Measurements from ENCODE around the gene ABCA13.
A peak's percentile ranks its signal among the peaks of the same experiment; 100 is the strongest.

ABCA13 gene

DNA sequence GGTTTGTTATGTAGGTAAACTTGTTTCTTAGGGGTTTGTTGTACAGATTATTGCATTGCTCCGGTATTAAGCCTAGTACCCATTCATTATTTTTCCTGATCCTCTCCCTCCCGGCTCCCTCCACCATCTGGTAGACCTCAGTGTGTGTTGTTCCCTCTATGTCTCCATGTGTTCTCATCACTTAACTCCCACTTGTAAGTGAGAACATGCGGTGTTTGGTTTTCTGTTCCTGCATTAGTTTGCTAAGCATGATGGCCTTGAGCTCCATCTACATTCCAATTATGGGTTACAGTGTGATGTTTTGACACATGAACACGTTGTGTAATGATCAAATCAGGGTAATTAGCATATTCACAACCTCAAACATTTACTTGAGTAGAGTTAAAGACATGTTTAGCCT is 237.5 kb downstream of the ABCA13 start:
- no peaks in the 10 kb centered on the region for H3K36me3 Mint-ChIP-seq (ENCODE audit: low read depth)

DNA sequence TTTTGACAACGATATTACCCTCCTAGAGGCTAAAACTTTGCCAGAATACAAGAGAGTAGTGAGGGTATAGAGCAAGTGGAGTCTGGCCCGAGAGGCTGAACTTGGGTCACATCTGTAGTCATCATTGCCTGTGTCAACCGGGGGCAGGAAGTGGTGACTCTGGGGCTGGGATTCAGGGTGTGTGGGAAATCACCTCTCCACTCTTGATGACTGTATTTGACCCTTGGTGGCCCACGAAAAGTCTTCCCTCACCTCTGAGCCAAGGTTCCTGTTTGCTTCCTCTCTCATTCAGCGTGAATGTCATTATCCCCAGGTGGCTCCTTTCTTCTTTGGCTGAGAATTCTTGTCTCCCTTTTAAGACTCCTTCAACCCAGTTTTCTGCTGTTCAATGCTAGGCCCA is 240.4 kb downstream of the ABCA13 start:
- Mint-ChIP-seq H3K27me3 (ENCODE audit: low read depth) (no peaks in the 10 kb centered on the region), H3K4me3 (no peak overlapping the region), H3K36me3 (ENCODE audit: low read depth) (no peaks in the 10 kb centered on the region), H3K9me3 (no peaks in the 10 kb centered on the region), H3K27ac (no peak overlapping the region), H3K4me1 (ENCODE audit: low read depth) (peaks cover 2% of the 10 kb centered on the region)
- DNase-seq (ENCODE audit: low spot score), result peak; percentile 15

More for the DNA sequence above, 237.5 kb downstream of the ABCA13 start:
- Mint-ChIP-seq H3K4me1 (ENCODE audit: low read depth) (peaks cover 2% of the 10 kb centered on the region), H3K4me3 (no peak overlapping the region), H3K9me3 (no peaks in the 10 kb centered on the region), H3K27me3 (ENCODE audit: low read depth) (no peaks in the 10 kb centered on the region), H3K27ac (no peak overlapping the region)
- DNase-seq (ENCODE audit: low spot score), result no peak

DNA sequence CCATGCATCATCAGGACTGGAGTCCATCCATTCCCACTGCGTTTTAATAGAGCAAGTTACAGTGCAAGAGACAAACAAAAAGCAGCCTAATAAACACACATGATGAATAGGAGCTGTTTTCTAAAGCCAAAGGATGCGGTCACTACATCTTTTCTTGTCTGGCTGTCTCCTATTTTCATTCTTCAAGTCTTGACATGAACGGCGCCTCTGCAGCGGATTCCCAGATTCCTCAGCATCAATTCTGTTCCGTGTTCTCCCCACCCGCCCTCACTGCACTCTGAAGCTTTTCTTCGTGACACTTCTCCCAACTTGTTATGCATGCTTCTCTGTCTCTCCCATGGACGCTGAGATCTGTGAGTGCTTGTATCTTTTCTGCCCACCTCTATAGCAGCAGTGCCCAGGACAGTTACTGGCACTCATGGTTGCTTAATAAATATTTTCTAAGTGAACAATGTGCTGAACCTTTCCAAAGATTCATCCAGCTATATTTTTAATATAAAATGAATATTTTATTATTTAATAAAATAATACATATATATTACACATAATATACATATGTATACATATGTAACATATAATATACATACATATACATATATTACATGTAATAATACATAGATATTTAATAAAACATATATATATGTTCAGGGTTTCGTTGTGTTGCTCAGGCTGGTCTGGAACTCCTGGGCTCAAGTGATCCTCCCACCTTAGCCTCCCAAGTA is 242.9 kb downstream of the ABCA13 start:
- no peaks in the 10 kb centered on the region for H3K36me3 Mint-ChIP-seq (ENCODE audit: low read depth)
- H3K4me1 Mint-ChIP-seq (ENCODE audit: low read depth), result peaks cover 2% of the 10 kb centered on the region
- no peaks in the 10 kb centered on the region for H3K9me3 Mint-ChIP-seq

DNA sequence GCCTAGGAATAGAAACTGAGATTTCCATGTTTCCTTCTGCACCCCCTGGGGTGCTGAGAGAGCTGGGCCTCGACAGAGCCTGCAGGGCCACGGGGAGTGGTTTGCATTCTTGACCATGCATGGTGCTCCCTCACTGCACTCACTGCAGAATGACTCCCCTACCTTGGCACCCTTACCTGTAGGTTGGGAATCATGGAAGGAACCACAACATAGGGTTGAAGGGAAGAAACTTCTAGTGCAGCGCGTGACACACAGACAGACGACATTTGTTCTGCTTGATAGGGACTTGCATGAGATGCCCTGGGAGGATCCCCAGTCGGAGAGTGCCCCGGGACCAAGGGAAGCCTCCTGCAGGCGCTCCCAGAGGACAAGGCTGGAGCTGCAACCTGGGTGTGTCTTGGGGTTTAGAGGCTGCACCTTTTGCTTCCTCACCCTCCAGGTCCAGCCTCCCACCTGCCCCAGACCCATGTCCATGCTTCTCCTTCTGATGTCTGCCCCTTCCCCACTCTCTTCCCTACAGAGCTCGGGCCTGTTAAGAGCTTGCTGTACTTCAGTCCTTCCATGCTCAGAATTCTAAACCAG is 245.2 kb downstream of the ABCA13 start:
- Mint-ChIP-seq H3K9me3 (no peaks in the 10 kb centered on the region), H3K27ac (no peak overlapping the region), H3K4me3 (no peak overlapping the region), H3K27me3 (ENCODE audit: low read depth) (no peaks in the 10 kb centered on the region), H3K36me3 (ENCODE audit: low read depth) (no peaks in the 10 kb centered on the region), H3K4me1 (ENCODE audit: low read depth) (peaks cover 2% of the 10 kb centered on the region)
- DNase-seq (ENCODE audit: low spot score), result no peak

More for the DNA sequence above, 242.9 kb downstream of the ABCA13 start:
- no peak overlapping the region for H3K4me3 Mint-ChIP-seq
- no peak for DNase-seq (ENCODE audit: low spot score)
- no peak overlapping the region for H3K27ac Mint-ChIP-seq
- H3K27me3 Mint-ChIP-seq (ENCODE audit: low read depth), result no peaks in the 10 kb centered on the region

DNA sequence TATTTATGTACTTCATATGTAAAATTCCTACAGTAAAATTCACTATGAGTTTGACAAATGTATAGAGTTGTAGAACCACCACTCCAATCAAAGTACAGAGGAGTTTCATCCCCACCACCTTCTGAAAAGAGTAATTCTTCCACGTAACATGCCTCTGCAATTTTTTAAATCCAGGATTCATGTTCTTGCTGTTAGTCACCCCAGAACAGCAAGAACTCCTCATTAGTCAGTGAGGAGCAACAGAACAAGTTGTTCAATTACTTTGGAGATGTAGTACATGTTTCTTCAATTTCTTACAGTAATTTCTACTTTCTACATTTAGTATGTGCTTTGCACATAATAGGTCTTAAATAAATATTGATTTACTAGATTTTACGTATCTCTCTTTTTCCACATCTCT is 248.1 kb downstream of the ABCA13 start:
- Mint-ChIP-seq H3K4me3 (no peak overlapping the region), H3K4me1 (ENCODE audit: low read depth) (no peaks in the 10 kb centered on the region), H3K9me3 (no peaks in the 10 kb centered on the region), H3K27me3 (ENCODE audit: low read depth) (no peaks in the 10 kb centered on the region), H3K27ac (no peak overlapping the region), H3K36me3 (ENCODE audit: low read depth) (no peaks in the 10 kb centered on the region)
- no peak for DNase-seq (ENCODE audit: low spot score)

DNA sequence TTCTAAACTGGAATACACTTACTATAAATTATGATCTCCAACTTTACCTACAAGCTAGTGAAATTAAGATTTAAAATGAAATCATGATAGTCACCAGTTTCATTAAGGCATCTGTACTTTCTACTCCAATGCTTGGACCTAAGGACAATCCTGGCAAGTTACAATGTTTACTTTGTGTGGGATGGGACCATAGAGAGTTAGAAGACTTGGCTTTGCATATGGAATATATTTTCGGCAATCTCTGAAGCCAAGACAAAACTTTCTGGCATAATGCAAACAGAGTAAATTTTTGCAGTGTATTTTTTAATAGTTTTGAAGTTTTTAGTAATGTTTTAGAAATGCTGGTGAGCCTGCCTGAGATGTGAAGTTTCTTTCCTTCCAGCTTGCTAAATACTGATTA is 248.9 kb downstream of the ABCA13 start:
- Mint-ChIP-seq H3K4me1 (ENCODE audit: low read depth) (no peaks in the 10 kb centered on the region), H3K9me3 (no peaks in the 10 kb centered on the region), H3K36me3 (ENCODE audit: low read depth) (no peaks in the 10 kb centered on the region), H3K27ac (no peak overlapping the region), H3K4me3 (no peak overlapping the region), H3K27me3 (ENCODE audit: low read depth) (no peaks in the 10 kb centered on the region)
- no peak for DNase-seq (ENCODE audit: low spot score)

DNA sequence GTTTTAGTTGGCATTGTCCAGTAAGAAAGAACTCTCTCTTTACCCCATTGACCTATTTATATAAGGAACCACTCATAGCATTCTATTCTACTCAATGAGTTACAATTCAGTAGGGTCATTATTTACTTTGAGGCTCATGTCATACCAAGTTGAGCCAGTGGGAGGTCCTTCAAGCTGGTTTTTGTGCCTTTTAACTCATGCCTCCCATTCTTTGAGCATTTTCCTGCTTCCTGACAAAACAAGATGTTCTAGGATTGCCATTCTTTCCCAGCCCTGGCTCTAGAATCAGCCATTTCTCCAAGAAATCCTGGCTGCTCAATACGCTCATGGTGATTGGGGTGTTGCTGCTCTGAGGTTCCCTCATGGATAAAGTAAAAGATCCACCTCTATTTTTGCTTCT is 250.1 kb downstream of the ABCA13 start:
- Mint-ChIP-seq H3K27ac (no peak overlapping the region), H3K9me3 (no peaks in the 10 kb centered on the region), H3K36me3 (ENCODE audit: low read depth) (no peaks in the 10 kb centered on the region), H3K4me1 (ENCODE audit: low read depth) (no peaks in the 10 kb centered on the region), H3K4me3 (no peak overlapping the region), H3K27me3 (ENCODE audit: low read depth) (no peaks in the 10 kb centered on the region)
- no peak for DNase-seq (ENCODE audit: low spot score)

DNA sequence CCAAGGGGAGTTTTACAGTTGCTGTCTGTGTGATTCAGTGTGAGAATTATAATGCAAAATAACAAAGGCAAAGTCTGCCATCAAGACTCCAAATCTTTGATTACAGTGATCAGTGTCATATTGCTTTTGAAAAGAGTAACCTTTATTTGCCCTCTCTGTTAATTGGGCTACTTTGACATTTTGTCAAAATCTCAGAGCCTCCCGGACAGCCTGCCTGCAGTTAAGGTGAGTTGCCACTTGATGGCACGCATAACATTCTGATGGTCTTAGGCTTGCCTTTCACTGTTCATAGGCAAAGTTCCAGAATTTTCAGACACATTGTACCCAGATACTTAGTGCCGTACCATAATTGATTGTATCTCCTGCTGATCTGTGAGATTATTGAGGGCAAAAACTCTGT is 253.5 kb downstream of the ABCA13 start:
- H3K4me3 Mint-ChIP-seq, result no peak overlapping the region
- no peak for DNase-seq (ENCODE audit: low spot score)
- no peaks in the 10 kb centered on the region for H3K36me3 Mint-ChIP-seq (ENCODE audit: low read depth)
- H3K27ac Mint-ChIP-seq, result no peak overlapping the region
- H3K4me1 Mint-ChIP-seq (ENCODE audit: low read depth), result no peaks in the 10 kb centered on the region
- H3K27me3 Mint-ChIP-seq (ENCODE audit: low read depth), result no peaks in the 10 kb centered on the region
- no peaks in the 10 kb centered on the region for H3K9me3 Mint-ChIP-seq

DNA sequence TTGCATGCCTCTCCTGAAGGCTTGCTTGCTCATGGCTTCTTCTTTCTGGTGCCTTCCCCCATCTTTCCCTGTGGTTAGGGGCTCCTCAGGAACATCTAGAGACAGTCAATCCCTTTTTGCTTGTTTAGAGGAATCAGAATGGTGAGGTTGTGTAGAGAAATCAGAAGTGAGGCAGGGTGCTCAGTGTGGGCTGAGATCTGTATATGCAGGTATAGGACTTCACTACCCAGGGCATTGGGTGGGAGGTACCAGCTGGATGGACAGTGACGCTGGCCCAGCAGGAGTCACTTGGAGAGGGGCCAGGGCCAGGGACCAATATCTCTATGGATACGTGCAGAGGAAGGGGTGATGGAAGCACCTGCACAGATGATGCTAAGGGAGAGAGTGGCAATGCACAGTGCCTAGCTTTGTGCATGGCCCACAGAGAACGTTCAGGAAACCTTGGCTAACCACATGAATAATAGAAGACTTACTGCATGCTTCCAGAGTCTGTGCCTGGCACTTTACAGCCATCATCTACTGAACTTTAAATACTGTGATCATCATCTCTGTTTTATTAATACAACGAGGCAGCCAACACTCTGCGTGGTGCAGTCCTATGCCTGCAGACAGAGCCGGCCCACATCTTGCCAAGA is 255.2 kb downstream of the ABCA13 start:
- no peak overlapping the region for H3K27ac Mint-ChIP-seq
- H3K36me3 Mint-ChIP-seq (ENCODE audit: low read depth), result no peaks in the 10 kb centered on the region
- H3K4me3 Mint-ChIP-seq, result no peak overlapping the region
- no peaks in the 10 kb centered on the region for H3K27me3 Mint-ChIP-seq (ENCODE audit: low read depth)
- no peak for DNase-seq (ENCODE audit: low spot score)
- no peaks in the 10 kb centered on the region for H3K9me3 Mint-ChIP-seq
- no peaks in the 10 kb centered on the region for H3K4me1 Mint-ChIP-seq (ENCODE audit: low read depth)

DNA sequence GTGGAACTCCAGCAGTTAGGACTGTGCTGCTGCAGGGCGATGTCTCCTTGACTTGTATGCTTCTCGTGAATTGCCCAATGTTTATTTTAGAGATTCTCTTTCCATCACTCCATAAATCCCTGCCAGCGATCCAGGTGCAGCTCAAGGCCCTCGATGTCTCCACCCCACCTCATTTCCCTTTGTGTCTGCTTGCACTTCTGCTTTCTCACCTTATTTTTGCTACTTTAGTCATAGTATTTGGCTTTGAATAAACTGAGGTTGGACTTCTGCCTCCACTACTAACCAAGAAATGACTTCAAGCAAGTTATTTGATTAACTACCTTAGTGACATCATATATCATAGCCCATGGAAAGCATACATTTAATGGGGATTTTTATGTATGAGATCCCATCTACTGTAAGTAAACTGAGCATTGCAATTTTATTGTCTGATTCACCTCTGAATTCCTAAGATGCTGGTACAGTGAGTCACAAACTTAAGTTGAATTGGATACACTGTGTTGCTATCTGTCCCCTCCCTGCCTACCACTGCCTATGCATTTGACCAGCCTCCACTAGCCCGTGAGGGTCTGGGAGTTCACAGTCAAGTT is 255.8 kb downstream of the ABCA13 start:
- Mint-ChIP-seq H3K27ac (no peak overlapping the region), H3K36me3 (ENCODE audit: low read depth) (no peaks in the 10 kb centered on the region)
- DNase-seq (ENCODE audit: low spot score), result no peak

DNA sequence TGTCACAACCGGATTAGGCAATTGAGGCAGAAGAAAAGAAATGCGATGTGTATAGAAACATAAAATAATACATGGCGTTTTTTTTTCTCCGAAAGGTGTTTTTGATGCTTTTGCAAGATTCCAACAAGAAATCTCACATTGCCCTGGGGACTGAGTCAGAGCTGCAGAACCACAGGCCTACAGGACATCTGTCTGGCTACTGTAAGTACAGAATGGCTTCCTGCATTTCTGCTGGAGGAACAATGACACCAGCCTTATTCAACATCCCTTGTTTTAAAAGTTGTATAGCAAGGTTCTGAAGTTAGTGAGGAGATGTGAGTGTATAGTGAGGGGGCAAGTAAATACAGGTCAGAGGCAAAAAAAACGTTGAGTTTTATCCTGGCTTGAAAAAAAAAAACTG is 256.4 kb downstream of the ABCA13 start:
- H3K27me3 Mint-ChIP-seq (ENCODE audit: low read depth), result no peaks in the 10 kb centered on the region
- H3K9me3 Mint-ChIP-seq, result no peaks in the 10 kb centered on the region
- no peaks in the 10 kb centered on the region for H3K4me1 Mint-ChIP-seq (ENCODE audit: low read depth)
- H3K36me3 Mint-ChIP-seq (ENCODE audit: low read depth), result no peaks in the 10 kb centered on the region
- no peak overlapping the region for H3K27ac Mint-ChIP-seq
- H3K4me3 Mint-ChIP-seq, result no peak overlapping the region
- DNase-seq (ENCODE audit: low spot score), result no peak

More for the DNA sequence above, 255.8 kb downstream of the ABCA13 start:
- Mint-ChIP-seq H3K4me3 (no peak overlapping the region), H3K4me1 (ENCODE audit: low read depth) (no peaks in the 10 kb centered on the region), H3K9me3 (no peaks in the 10 kb centered on the region), H3K27me3 (ENCODE audit: low read depth) (no peaks in the 10 kb centered on the region)

DNA sequence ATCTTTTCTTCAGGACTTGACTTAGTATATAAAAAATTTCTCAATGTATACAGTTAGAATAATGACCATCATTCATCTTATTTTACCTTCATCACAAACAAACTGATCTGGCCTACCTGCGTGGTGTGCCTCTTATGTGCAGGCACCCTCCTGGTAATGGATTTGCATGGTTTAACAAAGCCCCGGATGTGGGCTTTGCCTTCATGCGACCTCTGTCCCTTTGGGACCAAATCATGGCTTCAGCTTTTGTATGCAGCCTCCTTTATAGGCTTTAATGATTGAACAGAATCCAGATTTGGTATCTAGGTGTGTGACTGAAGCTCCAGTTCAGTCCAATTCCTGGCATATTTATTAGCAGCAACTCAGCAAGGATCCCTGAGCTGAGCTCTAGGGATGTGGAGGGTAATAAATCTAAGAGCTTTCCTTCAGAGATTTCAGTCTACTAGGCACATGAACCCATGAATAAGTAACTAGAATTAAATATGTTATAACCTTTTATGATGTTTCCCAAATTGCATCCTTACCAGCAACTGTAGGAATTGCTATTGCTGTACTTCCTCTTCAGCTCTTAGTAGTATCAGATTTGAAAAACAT is 256.9 kb downstream of the ABCA13 start:
- Mint-ChIP-seq H3K9me3 (no peaks in the 10 kb centered on the region), H3K4me3 (no peak overlapping the region), H3K27ac (no peak overlapping the region), H3K27me3 (ENCODE audit: low read depth) (no peaks in the 10 kb centered on the region), H3K4me1 (ENCODE audit: low read depth) (no peaks in the 10 kb centered on the region), H3K36me3 (ENCODE audit: low read depth) (no peaks in the 10 kb centered on the region)
- no peak for DNase-seq (ENCODE audit: low spot score)

DNA sequence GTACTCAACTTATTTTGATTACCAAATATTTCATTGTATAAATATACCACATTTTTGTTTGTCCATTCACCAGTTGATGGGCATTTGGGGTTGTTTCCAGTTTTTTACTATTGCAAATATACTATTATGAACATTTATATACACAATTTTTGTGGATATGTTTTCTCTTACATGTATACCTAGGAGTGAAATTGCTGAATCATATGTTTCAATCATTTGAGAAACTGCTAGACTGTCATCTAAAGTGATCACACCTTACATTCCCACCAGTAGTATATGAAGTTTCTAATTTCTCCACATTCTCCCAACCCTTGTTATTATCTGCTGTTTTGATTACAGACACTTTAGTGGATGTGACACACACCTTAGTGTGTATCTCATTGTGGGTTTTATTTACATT is 257.9 kb downstream of the ABCA13 start:
- H3K9me3 Mint-ChIP-seq, result no peaks in the 10 kb centered on the region
- DNase-seq (ENCODE audit: low spot score), result no peak
- H3K4me1 Mint-ChIP-seq (ENCODE audit: low read depth), result no peaks in the 10 kb centered on the region
- H3K4me3 Mint-ChIP-seq, result no peak overlapping the region
- H3K36me3 Mint-ChIP-seq (ENCODE audit: low read depth), result no peaks in the 10 kb centered on the region
- no peak overlapping the region for H3K27ac Mint-ChIP-seq
- H3K27me3 Mint-ChIP-seq (ENCODE audit: low read depth), result no peaks in the 10 kb centered on the region

DNA sequence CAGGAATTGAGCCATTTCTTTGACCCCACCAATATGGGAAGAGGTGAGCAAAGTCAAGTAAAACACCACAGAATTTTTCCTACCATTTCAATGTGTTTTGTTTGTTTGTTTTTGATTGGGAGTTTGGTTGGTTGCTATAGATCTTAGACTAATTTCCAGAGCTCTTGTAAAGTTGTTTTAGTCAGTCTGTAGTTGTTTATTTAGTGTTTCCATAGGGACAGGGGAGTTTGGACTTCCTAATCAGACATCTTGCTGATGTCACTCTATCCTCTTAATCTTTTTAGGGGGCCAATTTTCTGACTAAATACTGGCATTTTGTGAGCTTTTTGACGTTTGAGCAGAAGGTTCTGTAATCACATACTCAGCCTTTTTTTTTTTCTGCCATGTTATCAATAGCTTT is 266.9 kb downstream of the ABCA13 start:
- DNase-seq (ENCODE audit: low spot score), result no peak
- H3K27me3 Mint-ChIP-seq (ENCODE audit: low read depth), result peaks cover 3% of the 10 kb centered on the region
- H3K4me1 Mint-ChIP-seq (ENCODE audit: low read depth), result peaks cover 5% of the 10 kb centered on the region
- H3K9me3 Mint-ChIP-seq, result peaks cover 4% of the 10 kb centered on the region
- H3K36me3 Mint-ChIP-seq (ENCODE audit: low read depth), result no peaks in the 10 kb centered on the region
- H3K27ac Mint-ChIP-seq, result no peak overlapping the region
- H3K4me3 Mint-ChIP-seq, result no peak overlapping the region
